Type B pancreatic cell (in vitro differentiated cells): ENCODE data around the gene IL36A. TPM values are rescaled to one million over a fixed set of nuclear protein-coding genes. Genes with fewer than 3 reads are reported as not detected.

Experiments used
- DNase-seq: peaks from one replicate; pipeline ENCODE4 v3.0.0; 2021; ENCODE audit warnings: mixed read lengths; ENCODE audit not compliant: unreplicated experiment; ENCODE audit errors: extremely low spot score
- H3K27ac Mint-ChIP-seq: 2 replicates; pipeline ENCODE4 v1.8.0; 2021; ENCODE audit warnings: mild to moderate bottlenecking, mixed read lengths
- H3K27me3 Mint-ChIP-seq: 2 replicates; pipeline ENCODE4 v1.8.0; 2021; ENCODE audit warnings: mixed read lengths
- H3K36me3 Mint-ChIP-seq: 2 replicates; pipeline ENCODE4 v1.8.0; 2021; ENCODE audit warnings: mixed read lengths
- H3K4me1 Mint-ChIP-seq: one replicate; pipeline ENCODE4 v1.8.0; 2021; ENCODE audit warnings: mixed read lengths; ENCODE audit not compliant: unreplicated experiment
- H3K4me3 Mint-ChIP-seq: 2 replicates; pipeline ENCODE4 v1.8.0; 2021; ENCODE audit warnings: mild to moderate bottlenecking, mixed read lengths
- H3K9me3 Mint-ChIP-seq: 2 replicates; pipeline ENCODE4 v1.8.0; 2021; ENCODE audit warnings: mixed read lengths
- total RNA-seq: library from RNA; stranded (reverse); gene quantifications from 2 replicates; pipeline ENCODE4 v1.2.1, GENCODE V29; 2021; ENCODE audit warnings: low replicate concordance
- TF ChIP-seq, protein P1 (sequence below): fragments of 200-600 bp; sonication (generic); conservative IDR thresholded peaks from 2 replicates; pipeline ENCODE4 v1.5.0; 2021; ENCODE audit warnings: antibody characterized with exemption, mild to moderate bottlenecking

Gene IL36A
- total RNA-seq, 1 donor from 2014 or later = not detected

GRCh38 chr2:113007250-113007649 is 2.0 kb downstream of the IL36A start:
- H3K27ac Mint-ChIP-seq = no peak overlapping the region
- peaks cover 38% of the 10 kb centered on the region for H3K27me3 Mint-ChIP-seq
- H3K4me3 Mint-ChIP-seq = no peak overlapping the region
- no peaks in the 10 kb centered on the region for H3K9me3 Mint-ChIP-seq
- H3K4me1 Mint-ChIP-seq = no peaks in the 10 kb centered on the region
- no peaks in the 10 kb centered on the region for H3K36me3 Mint-ChIP-seq
- no peak for DNase-seq
- TF ChIP-seq, protein P1, sequence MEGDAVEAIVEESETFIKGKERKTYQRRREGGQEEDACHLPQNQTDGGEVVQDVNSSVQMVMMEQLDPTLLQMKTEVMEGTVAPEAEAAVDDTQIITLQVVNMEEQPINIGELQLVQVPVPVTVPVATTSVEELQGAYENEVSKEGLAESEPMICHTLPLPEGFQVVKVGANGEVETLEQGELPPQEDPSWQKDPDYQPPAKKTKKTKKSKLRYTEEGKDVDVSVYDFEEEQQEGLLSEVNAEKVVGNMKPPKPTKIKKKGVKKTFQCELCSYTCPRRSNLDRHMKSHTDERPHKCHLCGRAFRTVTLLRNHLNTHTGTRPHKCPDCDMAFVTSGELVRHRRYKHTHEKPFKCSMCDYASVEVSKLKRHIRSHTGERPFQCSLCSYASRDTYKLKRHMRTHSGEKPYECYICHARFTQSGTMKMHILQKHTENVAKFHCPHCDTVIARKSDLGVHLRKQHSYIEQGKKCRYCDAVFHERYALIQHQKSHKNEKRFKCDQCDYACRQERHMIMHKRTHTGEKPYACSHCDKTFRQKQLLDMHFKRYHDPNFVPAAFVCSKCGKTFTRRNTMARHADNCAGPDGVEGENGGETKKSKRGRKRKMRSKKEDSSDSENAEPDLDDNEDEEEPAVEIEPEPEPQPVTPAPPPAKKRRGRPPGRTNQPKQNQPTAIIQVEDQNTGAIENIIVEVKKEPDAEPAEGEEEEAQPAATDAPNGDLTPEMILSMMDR = no peak

DNA sequence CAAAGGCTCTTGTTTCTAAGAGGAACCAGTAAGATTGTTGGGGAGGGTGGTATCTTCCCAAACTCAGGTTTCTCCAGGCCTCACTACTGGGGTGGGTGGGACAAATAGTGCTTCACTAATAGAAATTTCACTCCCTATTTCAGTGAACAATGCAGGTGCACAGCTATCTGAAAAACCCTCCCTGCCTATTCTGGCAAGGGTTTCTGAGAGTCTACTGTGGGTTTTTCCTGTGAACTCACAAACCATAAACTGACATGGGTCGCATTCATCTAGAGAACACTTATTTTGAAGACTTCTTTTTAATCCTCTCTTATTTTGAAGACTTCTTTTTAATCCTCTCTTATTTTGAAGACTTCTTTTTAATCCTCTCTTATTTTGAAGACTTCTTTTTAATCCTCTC is 4.4 kb downstream of the IL36A start:
- no peak overlapping the region for H3K27ac Mint-ChIP-seq
- no peaks in the 10 kb centered on the region for H3K9me3 Mint-ChIP-seq
- H3K4me1 Mint-ChIP-seq = no peaks in the 10 kb centered on the region
- no peak for DNase-seq
- H3K36me3 Mint-ChIP-seq = no peaks in the 10 kb centered on the region
- TF ChIP-seq, protein P1 = no peak
- H3K27me3 Mint-ChIP-seq = peaks cover 30% of the 10 kb centered on the region
- H3K4me3 Mint-ChIP-seq = no peak overlapping the region

- no peak for DNase-seq
- TF ChIP-seq, protein P1 = no peak
- Mint-ChIP-seq H3K27me3 (peaks cover 26% of the 10 kb centered on the region), H3K27ac (no peak overlapping the region), H3K36me3 (no peaks in the 10 kb centered on the region), H3K4me1 (no peaks in the 10 kb centered on the region), H3K9me3 (no peaks in the 10 kb centered on the region), H3K4me3 (no peak overlapping the region)
Measured at GRCh38 chr2:113010088-113010487, 4.8 kb downstream of the IL36A start.

- no peaks in the 10 kb centered on the region for H3K36me3 Mint-ChIP-seq
- TF ChIP-seq, protein P1 = no peak
- no peaks in the 10 kb centered on the region for H3K4me1 Mint-ChIP-seq
- no peak overlapping the region for H3K27ac Mint-ChIP-seq
- peaks cover 21% of the 10 kb centered on the region for H3K27me3 Mint-ChIP-seq
- H3K4me3 Mint-ChIP-seq = no peak overlapping the region
- DNase-seq = no peak
- no peaks in the 10 kb centered on the region for H3K9me3 Mint-ChIP-seq
Measured at GRCh38 chr2:113011108-113011507, 5.8 kb downstream of the IL36A start.

DNA sequence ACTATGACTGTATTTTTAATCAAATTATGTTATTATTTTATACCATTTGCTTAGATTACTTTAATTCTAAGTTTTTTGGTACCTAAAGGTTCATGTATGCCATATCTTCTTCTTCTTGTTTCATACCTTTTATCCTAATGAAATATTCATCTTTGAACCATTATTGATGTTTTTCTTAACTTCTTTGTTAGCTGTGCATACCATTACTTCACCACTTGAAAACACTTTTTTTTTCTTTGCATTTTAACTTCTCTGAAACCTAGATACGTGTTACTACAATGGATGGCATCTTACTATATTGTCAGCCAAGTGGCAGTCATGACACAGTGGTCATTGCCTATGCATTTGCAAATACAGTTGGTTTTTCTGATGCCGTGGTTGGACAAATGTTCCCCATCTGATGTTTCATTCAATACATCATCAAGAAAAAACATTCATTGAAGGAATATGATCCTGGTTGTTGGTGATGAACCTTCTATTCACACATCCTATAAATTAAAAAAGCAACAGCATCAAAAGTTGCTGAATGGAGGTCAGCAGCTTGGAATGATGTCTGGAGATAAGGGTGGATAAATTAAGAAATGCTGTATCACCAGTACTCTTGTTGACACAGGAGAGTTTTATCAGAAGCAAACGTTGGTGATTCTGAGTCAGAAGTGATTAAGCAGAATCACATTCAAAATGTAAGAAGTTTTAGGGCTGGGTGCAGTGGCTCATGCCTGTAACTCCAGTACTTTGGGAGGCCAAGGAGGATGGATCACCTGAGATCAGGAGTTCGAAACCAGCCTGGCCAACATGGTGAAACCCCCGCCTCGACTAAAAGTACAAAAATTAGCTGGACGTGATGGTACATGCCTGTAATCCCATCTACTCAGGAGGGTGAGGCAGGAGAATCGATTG is 7.4 kb downstream of the IL36A start:
- H3K27ac Mint-ChIP-seq = no peak overlapping the region
- no peak for DNase-seq
- peaks cover 32% of the 10 kb centered on the region for H3K27me3 Mint-ChIP-seq
- TF ChIP-seq, protein P1 = no peak
- H3K4me1 Mint-ChIP-seq = no peaks in the 10 kb centered on the region
- H3K4me3 Mint-ChIP-seq = no peak overlapping the region
- no peaks in the 10 kb centered on the region for H3K9me3 Mint-ChIP-seq
- no peaks in the 10 kb centered on the region for H3K36me3 Mint-ChIP-seq
